Transverse colon (tissue), 4 donors: Measurements from ENCODE around the gene SIT1. TPM values are rescaled to one million over a fixed set of nuclear protein-coding genes. Genes with fewer than 3 reads are reported as not detected.

ENCODE experiments used
- DNase-seq: peaks from one replicate; pipeline ENCODE4 v3.0.0-alpha.2; 2019
- H3K27ac ChIP-seq, 4 donors: fragments of 200-600 bp; sonication (generic); 2 replicates each; pipeline ENCODE4 v1.5.1; 2016 to 2018; ENCODE audit warnings: inconsistent platforms in 4 of 4
- H3K27me3 ChIP-seq: fragments of 200-600 bp; sonication (generic); 2 replicates; pipeline ENCODE4 v1.5.1; 2017; ENCODE audit warnings: inconsistent platforms
- H3K36me3 ChIP-seq, 4 donors: fragments of 200-600 bp; sonication (generic); 2 replicates each; pipeline ENCODE4 v1.5.1; 2017 to 2019; ENCODE audit warnings: inconsistent platforms in 4 of 4
- H3K4me1 ChIP-seq, 4 donors: fragments of 200-600 bp; sonication (generic); 2 replicates each; pipeline ENCODE4 v1.5.1; 2017 to 2020; ENCODE audit warnings: inconsistent platforms in 4 of 4
- H3K4me3 ChIP-seq, 4 donors: fragments of 200-600 bp; sonication (generic); 1 replicate in 1 of 4; 2 replicates in 3 of 4; pipeline versions ENCODE4 v1.5.1 to v1.6.1; 2017 to 2019; ENCODE audit warnings: inconsistent platforms in 4 of 4
- H3K9me3 ChIP-seq, 2 donors: fragments of 200-600 bp; sonication (generic); 2 replicates each; pipeline ENCODE4 v1.5.1; 2017 to 2019; ENCODE audit warnings: inconsistent platforms in 2 of 2
- CTCF ChIP-seq, 5 experiments: fragments of 200-600 bp in 3 of 5; fragments of 450-650 bp in 2 of 5; sonication (generic) in 3 of 5; IDR thresholded peaks; 1 replicate in 2 of 5; 2 replicates in 3 of 5; pipeline ENCODE4 v1.5.1; 2016 to 2017; ENCODE audit warnings: antibody characterized with exemption in 5 of 5, inconsistent platforms in 3 of 5, mild to moderate bottlenecking in 2 of 5, moderate library complexity in 1 of 5
- EP300 ChIP-seq: sonication (generic); formaldehyde crosslinking; IDR thresholded peaks from one replicate; pipeline ENCODE4 v1.6.1; 2017; ENCODE audit warnings: antibody characterized with exemption, low read depth
- POLR2A ChIP-seq: fragments of 450-650 bp; IDR thresholded peaks from one replicate; pipeline ENCODE4 v1.6.1; 2016; ENCODE audit warnings: antibody characterized with exemption, mild to moderate bottlenecking, moderate library complexity
- POLR2AphosphoS5 ChIP-seq, 3 donors: sonication (generic); formaldehyde crosslinking; IDR thresholded peaks; one replicate each; pipeline ENCODE4 v1.6.1; 2016; ENCODE audit warnings: antibody characterized with exemption in 3 of 3
- WGBS, 2 donors: methylation state at CpG; one replicate each; pipeline ENCODE4 v1.1.5; 2018; ENCODE audit warnings: low coverage in 1 of 2; 5-methylcytosine and 5-hydroxymethylcytosine counted together
- in situ Hi-C, 4 donors: fragments of 200-750 bp; cut with MboI; loops; one replicate each; pipeline versions ENCODE4 v1.15.0 to v1.15.1; 2017; ENCODE audit warnings: low sequenced_read_pairs in 3 of 4, low pct_ligation_motif_present in 1 of 4, low pct_unique_long_range_greater_than_20kb in 1 of 4
- intact Hi-C: fragments of 100-400 bp; cut with DNase I; formaldehyde crosslinking; loops from one replicate; pipeline ENCODE4 v1.15.1; 2023; ENCODE audit warnings: low total_unique reads
- total RNA-seq, 4 donors: library from RNA; depleted of rRNA; stranded (reverse); fragments of >200 nt; gene quantifications; one replicate each; pipeline ENCODE4 v1.1.0, GENCODE V29; 2016

SIT1 gene
- total RNA-seq, 4 donors from 2014 or later = 1.2 to 6.7 (median 3.8) TPM; not detected in 1

GRCh38 chr9:35684921-35685320 is 34.2 kb upstream of the SIT1 start:
- in situ Hi-C loops = loop anchor here in 1 of 4 donors (25.0 kb wide), 1 partner anchor 698 kb away; the partner anchor contains the start of gene DNAJB5
- no peaks in the 10 kb centered on the region for H3K27me3 ChIP-seq
- H3K9me3 ChIP-seq = no peaks in the 10 kb centered on the region
- intact Hi-C loops = no loop called here
- peaks cover 0 to 16% (median under 1%) of the 10 kb centered on the region in 4 donors for H3K4me1 ChIP-seq
- peak overlapping the region in 2 of 4 donors; percentile 11 to 75 for H3K4me3 ChIP-seq
- H3K36me3 ChIP-seq = peaks cover 0 to 6% (median 0%) of the 10 kb centered on the region in 4 donors
- TF ChIP-seq CTCF (IDR thresholded peaks at IDR 0.05) (no peak), POLR2AphosphoS5 (IDR thresholded peaks at IDR 0.05) (no peak), POLR2A (no peak), EP300 (no peak)
- H3K27ac ChIP-seq = peak overlapping the region; percentile 39 to 95 (median 92)
- DNase-seq = no peak
- 89 to 100% methylated on average over 2 to 10 of the region's 10 CpGs for WGBS, 2 donors

DNA sequence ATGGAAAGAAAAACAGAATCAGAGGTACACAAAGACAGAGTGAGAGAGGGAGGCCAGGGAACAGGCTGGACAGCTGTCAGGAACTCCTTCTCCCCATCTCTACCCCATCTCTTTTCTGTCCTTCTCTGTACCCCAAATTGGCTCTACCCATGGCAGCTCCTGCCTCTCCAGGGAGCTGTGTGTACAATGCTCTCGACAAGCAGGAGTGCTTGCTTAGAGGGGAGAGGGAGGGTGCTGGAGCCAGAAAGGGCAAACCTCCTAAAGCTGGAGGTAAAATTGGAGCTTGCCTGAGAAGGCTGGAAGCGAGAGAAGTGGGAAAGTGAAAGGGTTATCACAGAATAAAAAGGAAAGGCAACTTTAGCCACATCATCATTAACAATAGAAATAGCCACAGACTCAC is 32.6 kb upstream of the SIT1 start:
- in situ Hi-C loops = loop anchor here in 1 of 4 donors (25.0 kb wide), 1 partner anchor 696 kb away; the partner anchor contains the start of gene DNAJB5
- H3K4me3 ChIP-seq = no peak overlapping the region
- TF ChIP-seq CTCF (IDR thresholded peaks at IDR 0.05) (no peak), POLR2A (no peak), POLR2AphosphoS5 (IDR thresholded peaks at IDR 0.05) (no peak), EP300 (no peak)
- no peak for DNase-seq
- H3K36me3 ChIP-seq = peaks cover 0 to 6% (median 0%) of the 10 kb centered on the region in 4 donors
- no peaks in the 10 kb centered on the region for H3K9me3 ChIP-seq
- intact Hi-C loops = no loop called here
- peak overlapping the region; percentile 28 to 95 (median 92) for H3K27ac ChIP-seq
- H3K4me1 ChIP-seq = peaks cover 0 to 11% (median 0%) of the 10 kb centered on the region in 4 donors
- no peaks in the 10 kb centered on the region for H3K27me3 ChIP-seq
- 46 to 69% methylated on average over 2 of the region's 2 CpGs for WGBS, 2 donors

DNA sequence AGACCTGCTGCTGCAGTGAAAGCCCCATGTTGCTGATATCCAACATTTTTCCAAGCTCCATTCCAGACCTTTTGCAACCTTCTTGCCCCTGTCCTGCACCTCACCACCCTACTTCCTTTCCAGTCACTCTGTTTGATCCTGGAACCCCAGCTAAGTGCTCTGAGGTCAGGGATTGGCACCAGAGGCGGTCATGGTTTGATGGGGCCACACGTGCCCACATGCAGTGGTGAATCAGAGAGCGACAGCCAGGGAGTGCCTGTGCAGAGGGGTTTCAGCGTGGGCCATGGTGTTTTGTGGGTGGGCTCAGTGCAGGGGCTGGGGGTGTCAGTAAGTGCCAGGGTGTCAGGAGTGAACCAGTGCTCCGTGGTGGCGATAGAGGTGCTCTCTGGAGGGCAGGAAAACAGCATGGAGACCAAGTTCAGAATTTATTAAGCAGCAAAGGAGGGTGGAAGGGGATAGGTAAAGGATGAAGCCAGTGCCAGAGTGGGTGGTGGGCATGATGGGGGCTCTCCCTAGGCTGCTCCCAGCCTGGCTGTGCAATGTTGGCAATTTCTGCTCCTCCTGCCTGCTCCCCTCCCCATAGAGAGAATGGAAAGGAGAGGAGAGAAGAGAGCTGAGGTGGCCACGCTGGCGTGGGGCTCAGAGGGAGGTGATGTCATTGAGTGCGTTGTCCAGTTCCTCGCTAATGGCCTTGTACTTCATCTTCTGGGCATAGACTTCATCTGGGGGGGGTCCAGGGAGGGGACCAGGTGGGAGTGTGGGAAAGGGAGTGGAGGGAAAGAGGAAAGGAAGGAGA is 32.0 kb upstream of the SIT1 start:
- H3K4me3 ChIP-seq = no peak overlapping the region
- WGBS, 2 donors = 73 to 87% methylated on average over 5 to 10 of the region's 10 CpGs
- in situ Hi-C loops = loop anchor here in 1 of 4 donors (25.0 kb wide), 1 partner anchor 695 kb away; the partner anchor contains the start of gene DNAJB5
- H3K9me3 ChIP-seq = no peaks in the 10 kb centered on the region
- peaks cover 0 to 6% (median 0%) of the 10 kb centered on the region in 4 donors for H3K36me3 ChIP-seq
- H3K4me1 ChIP-seq = peaks cover 0 to 11% (median 0%) of the 10 kb centered on the region in 4 donors
- no peak for DNase-seq
- H3K27ac ChIP-seq = peak overlapping the region; percentile 28 to 95 (median 92)
- intact Hi-C loops = no loop called here
- H3K27me3 ChIP-seq = no peaks in the 10 kb centered on the region
- TF ChIP-seq CTCF (IDR thresholded peaks at IDR 0.05) (no peak), POLR2A (no peak), POLR2AphosphoS5 (IDR thresholded peaks at IDR 0.05) (peak in 1 of 3 donors; percentile 4)

GRCh38 chr9:35682051-35682450 is 31.3 kb upstream of the SIT1 start:
- in situ Hi-C loops = loop anchor here in 1 of 4 donors (25.0 kb wide), 1 partner anchor 695 kb away; the partner anchor contains the start of gene DNAJB5
- peak overlapping the region; percentile 29 to 95 (median 92) for H3K27ac ChIP-seq
- intact Hi-C loops = no loop called here
- DNase-seq = no peak
- H3K27me3 ChIP-seq = no peaks in the 10 kb centered on the region
- peaks cover 0 to 6% (median 0%) of the 10 kb centered on the region in 4 donors for H3K36me3 ChIP-seq
- H3K4me3 ChIP-seq = no peak overlapping the region
- no peaks in the 10 kb centered on the region for H3K9me3 ChIP-seq
- 86% methylated on average over 6 of the region's 6 CpGs; no CpG with 5 or more reads in 1 of the 2 donors for WGBS, 2 donors
- no peak for TF ChIP-seq CTCF (IDR thresholded peaks at IDR 0.05)
- TF ChIP-seq EP300 = no peak
- peak in 1 of 3 donors; percentile 11 for TF ChIP-seq POLR2AphosphoS5 (IDR thresholded peaks at IDR 0.05)
- peaks cover 0 to 11% (median 0%) of the 10 kb centered on the region in 4 donors for H3K4me1 ChIP-seq
